Neural progenitor cell (in vitro differentiated cells): ENCODE measurements around the gene INPPL1. TPM values are rescaled to one million over a fixed set of nuclear protein-coding genes. Genes with fewer than 3 reads are reported as not detected.

Source experiments
- DNase-seq: peaks from one replicate; pipeline ENCODE4 v3.0.0-alpha.2; 2016; ENCODE audit warnings: low spot score
- H2AFZ ChIP-seq: fragments of 200-600 bp; sonication (generic); replicated peaks from 2 replicates; pipeline ENCODE4 v1.6.1; 2016; ENCODE audit warnings: antibody characterized with exemption
- H3F3A ChIP-seq: fragments of 200-600 bp; sonication (generic); 2 replicates; pipeline ENCODE4 v1.6.1; 2016; ENCODE audit warnings: antibody characterized with exemption, low read depth
- H3K27ac ChIP-seq: fragments of 200-600 bp; sonication (generic); 2 replicates; pipeline ENCODE4 v1.5.1; 2016; ENCODE audit warnings: mild to moderate bottlenecking
- H3K27me3 ChIP-seq: fragments of 200-600 bp; sonication (generic); 2 replicates; pipeline ENCODE4 v1.6.1; 2016; ENCODE audit warnings: mild to moderate bottlenecking, moderate library complexity
- H3K36me3 ChIP-seq: fragments of 200-600 bp; sonication (generic); 2 replicates; pipeline ENCODE4 v1.5.1; 2016
- H3K4me1 ChIP-seq: fragments of 200-600 bp; sonication (generic); 2 replicates; pipeline ENCODE4 v1.6.1; 2016; ENCODE audit warnings: mixed run types
- H3K4me2 ChIP-seq: fragments of 200-600 bp; sonication (generic); 2 replicates; pipeline ENCODE4 v1.6.1; 2016
- H3K4me3 ChIP-seq: fragments of 200-600 bp; sonication (generic); 2 replicates; pipeline ENCODE4 v1.5.1; 2016
- H3K79me2 ChIP-seq: fragments of 200-600 bp; sonication (generic); 2 replicates; pipeline ENCODE4 v1.6.1; 2016; ENCODE audit warnings: low read depth
- H3K9ac ChIP-seq: fragments of 200-600 bp; sonication (generic); 2 replicates; pipeline ENCODE4 v1.6.1; 2016
- H3K9me3 ChIP-seq: fragments of 200-600 bp; sonication (generic); 2 replicates; pipeline ENCODE4 v1.5.1; 2016; ENCODE audit warnings: low read depth
- H4K20me1 ChIP-seq: fragments of 200-600 bp; sonication (generic); 2 replicates; pipeline ENCODE4 v1.6.1; 2016; ENCODE audit warnings: low read depth
- H3K27ac Mint-ChIP-seq: 3 replicates; pipeline ENCODE4 v1.8.0; 2021; ENCODE audit warnings: mixed read lengths
- H3K27me3 Mint-ChIP-seq: 2 replicates; pipeline ENCODE4 v1.8.0; 2022; ENCODE audit warnings: low read depth, mild to moderate bottlenecking, inconsistent platforms, moderate library complexity, mixed read lengths; ENCODE audit not compliant: insufficient read depth
- H3K36me3 Mint-ChIP-seq: 3 replicates; pipeline ENCODE4 v1.8.0; 2021; ENCODE audit warnings: mixed read lengths
- H3K4me1 Mint-ChIP-seq: 3 replicates; pipeline ENCODE4 v1.8.0; 2021; ENCODE audit warnings: mixed read lengths
- H3K4me3 Mint-ChIP-seq: 3 replicates; pipeline ENCODE4 v1.8.0; 2021; ENCODE audit warnings: mild to moderate bottlenecking, moderate library complexity, mixed read lengths
- H3K9me3 Mint-ChIP-seq: 3 replicates; pipeline ENCODE4 v1.8.0; 2020; ENCODE audit warnings: mixed read lengths
- EZH2 ChIP-seq: fragments of 200-600 bp; sonication (generic); IDR thresholded peaks from 2 replicates; pipeline ENCODE4 v1.6.1; 2017; ENCODE audit warnings: antibody characterized with exemption, mild to moderate bottlenecking, moderate library complexity
- EZH2phosphoT487 ChIP-seq: fragments of 200-600 bp; sonication (generic); IDR thresholded peaks from 2 replicates; pipeline ENCODE4 v1.6.1; 2017; ENCODE audit warnings: antibody characterized with exemption
- total RNA-seq: library from RNA; depleted of rRNA; stranded (reverse); fragments of >200 nt; gene quantifications from 2 replicates; pipeline ENCODE4 v1.2.3, GENCODE V29; 2015; ENCODE audit warnings: low replicate concordance
- TF ChIP-seq, protein P1 (sequence below): fragments of 200-600 bp; sonication (generic); IDR thresholded peaks from 2 replicates; pipeline ENCODE4 v1.5.1; 2017; ENCODE audit warnings: antibody characterized with exemption, mild to moderate bottlenecking

The INPPL1 gene
- total RNA-seq, 1 donor from 2014 or later = 30.8 TPM

DNA sequence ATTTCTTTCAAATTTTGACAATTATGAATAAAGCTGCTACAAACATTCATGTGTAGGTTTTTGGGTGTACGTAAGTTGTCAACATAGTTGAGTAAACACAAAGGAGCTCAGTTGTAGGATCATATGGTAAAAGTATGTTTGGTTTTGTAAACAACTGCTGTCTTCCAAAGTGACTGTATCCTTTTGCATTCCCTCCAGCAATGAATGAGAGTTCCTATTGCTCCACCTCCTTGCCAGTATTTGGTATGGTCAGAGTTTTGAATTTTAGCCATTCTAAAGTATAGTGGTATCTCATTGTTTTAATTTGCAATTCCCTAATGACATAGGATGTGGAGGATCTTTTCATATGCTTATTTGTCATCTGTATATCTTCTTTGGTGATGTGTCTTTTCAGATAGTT is 47.4 kb downstream of the INPPL1 start:
- Mint-ChIP-seq H3K4me1 (no peaks in the 10 kb centered on the region), H3K36me3 (no peaks in the 10 kb centered on the region), H3K9me3 (peaks cover 4% of the 10 kb centered on the region), H3K4me3 (no peak overlapping the region), H3K27me3 (peaks cover 5% of the 10 kb centered on the region), H3K27ac (no peak overlapping the region)
- DNase-seq = no peak
- H3K4me1 ChIP-seq = no peaks in the 10 kb centered on the region
- H3K9me3 ChIP-seq = no peaks in the 10 kb centered on the region
- no peak overlapping the region for H2AFZ ChIP-seq
- no peak overlapping the region for H3K9ac ChIP-seq
- no peaks in the 10 kb centered on the region for H3K36me3 ChIP-seq
- TF ChIP-seq EZH2phosphoT487 (no peak), EZH2 (no peak)
- TF ChIP-seq, protein P1, sequence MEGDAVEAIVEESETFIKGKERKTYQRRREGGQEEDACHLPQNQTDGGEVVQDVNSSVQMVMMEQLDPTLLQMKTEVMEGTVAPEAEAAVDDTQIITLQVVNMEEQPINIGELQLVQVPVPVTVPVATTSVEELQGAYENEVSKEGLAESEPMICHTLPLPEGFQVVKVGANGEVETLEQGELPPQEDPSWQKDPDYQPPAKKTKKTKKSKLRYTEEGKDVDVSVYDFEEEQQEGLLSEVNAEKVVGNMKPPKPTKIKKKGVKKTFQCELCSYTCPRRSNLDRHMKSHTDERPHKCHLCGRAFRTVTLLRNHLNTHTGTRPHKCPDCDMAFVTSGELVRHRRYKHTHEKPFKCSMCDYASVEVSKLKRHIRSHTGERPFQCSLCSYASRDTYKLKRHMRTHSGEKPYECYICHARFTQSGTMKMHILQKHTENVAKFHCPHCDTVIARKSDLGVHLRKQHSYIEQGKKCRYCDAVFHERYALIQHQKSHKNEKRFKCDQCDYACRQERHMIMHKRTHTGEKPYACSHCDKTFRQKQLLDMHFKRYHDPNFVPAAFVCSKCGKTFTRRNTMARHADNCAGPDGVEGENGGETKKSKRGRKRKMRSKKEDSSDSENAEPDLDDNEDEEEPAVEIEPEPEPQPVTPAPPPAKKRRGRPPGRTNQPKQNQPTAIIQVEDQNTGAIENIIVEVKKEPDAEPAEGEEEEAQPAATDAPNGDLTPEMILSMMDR = no peak
- H4K20me1 ChIP-seq = no peaks in the 10 kb centered on the region
- no peak overlapping the region for H3K4me3 ChIP-seq
- no peaks in the 10 kb centered on the region for H3K27me3 ChIP-seq
- no peaks in the 10 kb centered on the region for H3K79me2 ChIP-seq
- no peak overlapping the region for H3K27ac ChIP-seq
- H3K4me2 ChIP-seq = no peak overlapping the region
- H3F3A ChIP-seq = peaks cover 13% of the 10 kb centered on the region

DNA sequence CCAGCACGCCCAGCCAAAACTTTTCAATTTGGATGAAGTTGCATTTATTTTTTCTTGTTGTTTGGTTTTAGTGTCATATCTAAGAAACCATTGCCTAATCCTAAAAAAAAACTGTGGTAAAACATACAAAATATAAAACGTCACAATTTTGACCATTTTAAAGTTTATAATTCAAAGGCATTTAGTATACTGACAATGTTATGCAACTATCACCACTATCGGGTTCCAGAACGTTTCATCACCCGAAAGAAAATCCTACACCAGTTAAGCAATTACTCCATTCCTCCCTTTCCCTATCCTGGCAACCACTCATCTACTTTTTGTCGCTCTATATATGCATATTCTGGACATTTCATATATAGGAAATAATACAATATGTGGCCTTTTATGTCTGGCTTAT is 49.9 kb downstream of the INPPL1 start:
- H3K36me3 ChIP-seq = no peaks in the 10 kb centered on the region
- Mint-ChIP-seq H3K4me1 (peaks cover 6% of the 10 kb centered on the region), H3K36me3 (no peaks in the 10 kb centered on the region), H3K4me3 (no peak overlapping the region), H3K9me3 (peaks cover 4% of the 10 kb centered on the region), H3K27ac (no peak overlapping the region), H3K27me3 (peaks cover 2% of the 10 kb centered on the region)
- no peak overlapping the region for H3K9ac ChIP-seq
- DNase-seq = no peak
- H3F3A ChIP-seq = no peaks in the 10 kb centered on the region
- no peaks in the 10 kb centered on the region for H4K20me1 ChIP-seq
- H2AFZ ChIP-seq = no peak overlapping the region
- no peak overlapping the region for H3K4me3 ChIP-seq
- no peaks in the 10 kb centered on the region for H3K4me1 ChIP-seq
- no peaks in the 10 kb centered on the region for H3K79me2 ChIP-seq
- H3K9me3 ChIP-seq = no peaks in the 10 kb centered on the region
- H3K27me3 ChIP-seq = no peaks in the 10 kb centered on the region
- TF ChIP-seq, protein P1 = no peak
- TF ChIP-seq EZH2phosphoT487 (no peak), EZH2 (no peak)
- H3K4me2 ChIP-seq = no peak overlapping the region
- H3K27ac ChIP-seq = no peak overlapping the region

DNA sequence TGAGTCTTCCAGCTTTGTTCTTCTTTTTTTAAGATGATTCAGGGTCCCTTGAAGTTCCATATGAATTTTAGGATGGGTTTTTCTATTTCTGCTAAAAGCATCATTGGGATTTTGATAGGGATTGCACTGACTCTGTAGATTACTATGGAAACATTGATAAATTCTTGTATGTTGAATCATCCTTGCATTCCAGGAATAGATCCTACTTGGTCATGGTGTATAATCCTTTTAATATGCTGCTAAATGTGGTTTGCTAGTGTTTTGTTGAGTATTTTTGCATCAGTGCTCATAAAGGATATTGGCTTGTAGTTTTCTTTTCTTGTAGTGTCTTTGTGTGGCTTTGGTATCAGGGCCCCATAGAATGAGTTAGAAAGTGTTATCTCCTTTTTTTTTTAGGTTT is 54.3 kb downstream of the INPPL1 start:
- H3K27me3 ChIP-seq = no peaks in the 10 kb centered on the region

More for the DNA sequence above, 54.3 kb downstream of the INPPL1 start:
- TF ChIP-seq EZH2phosphoT487 = no peak
- no peak for TF ChIP-seq EZH2
- TF ChIP-seq, protein P1 = no peak
- Histone ChIP-seq H2AFZ (no peak overlapping the region), H3K4me2 (no peak overlapping the region), H3K36me3 (no peaks in the 10 kb centered on the region), H3K4me3 (no peak overlapping the region), H3F3A (no peaks in the 10 kb centered on the region), H3K9me3 (no peaks in the 10 kb centered on the region), H3K9ac (no peak overlapping the region), H3K4me1 (no peaks in the 10 kb centered on the region), H3K27ac (no peak overlapping the region), H3K79me2 (no peaks in the 10 kb centered on the region), H4K20me1 (no peaks in the 10 kb centered on the region)
- Mint-ChIP-seq H3K4me3 (no peak overlapping the region), H3K36me3 (no peaks in the 10 kb centered on the region), H3K9me3 (peaks cover 9% of the 10 kb centered on the region), H3K27me3 (no peaks in the 10 kb centered on the region), H3K4me1 (peaks cover 9% of the 10 kb centered on the region), H3K27ac (no peak overlapping the region)
- DNase-seq = no peak
